GM12864 (cell line): ENCODE data around the gene CYS1.

Experiments
- DNase-seq: peaks from one replicate; pipeline ENCODE4 v3.0.0-alpha.2; 2011; ENCODE audit warnings: low read depth
- H3K4me3 ChIP-seq: 2 replicates; pipeline ENCODE4 v1.5.1; 2011; ENCODE audit warnings: mild to moderate bottlenecking, low read depth, low read length, control low read depth
- TF ChIP-seq, protein P1 (sequence below): IDR thresholded peaks from 2 replicates; pipeline ENCODE4 v1.5.1; 2011; ENCODE audit warnings: low read depth, mild to moderate bottlenecking, moderate library complexity, low read length, control low read depth, inconsistent platforms; ENCODE audit errors: missing control alignments

The CYS1 gene

DNA sequence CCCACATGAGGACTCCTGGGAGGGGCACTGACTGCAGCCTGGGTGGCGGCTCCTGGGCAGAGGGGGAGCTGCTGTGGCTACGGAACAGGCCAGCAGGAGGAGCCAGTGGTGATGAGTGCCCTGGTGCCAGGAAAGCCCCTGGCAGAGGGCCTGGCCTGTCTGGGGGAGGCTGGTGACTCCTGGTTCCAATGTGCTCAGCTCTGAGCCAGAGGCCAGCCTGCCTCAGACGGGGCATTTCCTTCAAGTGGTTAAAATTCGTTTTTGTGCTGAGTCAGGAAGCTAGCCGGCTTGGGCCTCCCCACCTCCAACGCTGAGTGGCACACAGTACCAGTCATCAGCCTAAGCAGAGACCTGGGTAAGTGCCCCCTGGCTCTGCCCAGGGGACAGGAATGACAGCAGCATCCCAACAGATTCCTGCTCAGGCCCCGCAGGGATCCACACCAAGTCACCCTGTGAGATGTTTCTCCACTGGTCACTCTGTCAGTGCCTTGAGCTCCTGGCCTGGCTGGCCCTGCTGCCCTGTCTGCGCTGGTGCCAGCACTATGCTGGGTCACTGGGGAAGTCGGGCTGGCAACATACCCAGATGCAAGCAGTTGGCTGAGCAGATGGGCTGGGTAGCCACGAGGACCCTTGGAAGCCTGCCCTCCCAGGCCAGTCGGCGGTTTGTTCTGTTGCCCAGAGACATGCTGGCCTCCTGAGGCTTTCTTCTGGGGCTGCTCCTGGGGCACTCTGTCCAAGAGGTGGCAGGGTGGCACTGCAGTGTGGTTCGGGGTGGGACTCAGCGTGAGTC, 43.9 kb downstream of the CYS1 start:
- TF ChIP-seq, protein P1, sequence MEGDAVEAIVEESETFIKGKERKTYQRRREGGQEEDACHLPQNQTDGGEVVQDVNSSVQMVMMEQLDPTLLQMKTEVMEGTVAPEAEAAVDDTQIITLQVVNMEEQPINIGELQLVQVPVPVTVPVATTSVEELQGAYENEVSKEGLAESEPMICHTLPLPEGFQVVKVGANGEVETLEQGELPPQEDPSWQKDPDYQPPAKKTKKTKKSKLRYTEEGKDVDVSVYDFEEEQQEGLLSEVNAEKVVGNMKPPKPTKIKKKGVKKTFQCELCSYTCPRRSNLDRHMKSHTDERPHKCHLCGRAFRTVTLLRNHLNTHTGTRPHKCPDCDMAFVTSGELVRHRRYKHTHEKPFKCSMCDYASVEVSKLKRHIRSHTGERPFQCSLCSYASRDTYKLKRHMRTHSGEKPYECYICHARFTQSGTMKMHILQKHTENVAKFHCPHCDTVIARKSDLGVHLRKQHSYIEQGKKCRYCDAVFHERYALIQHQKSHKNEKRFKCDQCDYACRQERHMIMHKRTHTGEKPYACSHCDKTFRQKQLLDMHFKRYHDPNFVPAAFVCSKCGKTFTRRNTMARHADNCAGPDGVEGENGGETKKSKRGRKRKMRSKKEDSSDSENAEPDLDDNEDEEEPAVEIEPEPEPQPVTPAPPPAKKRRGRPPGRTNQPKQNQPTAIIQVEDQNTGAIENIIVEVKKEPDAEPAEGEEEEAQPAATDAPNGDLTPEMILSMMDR, result peak; percentile 45
- DNase-seq, result no peak

DNA sequence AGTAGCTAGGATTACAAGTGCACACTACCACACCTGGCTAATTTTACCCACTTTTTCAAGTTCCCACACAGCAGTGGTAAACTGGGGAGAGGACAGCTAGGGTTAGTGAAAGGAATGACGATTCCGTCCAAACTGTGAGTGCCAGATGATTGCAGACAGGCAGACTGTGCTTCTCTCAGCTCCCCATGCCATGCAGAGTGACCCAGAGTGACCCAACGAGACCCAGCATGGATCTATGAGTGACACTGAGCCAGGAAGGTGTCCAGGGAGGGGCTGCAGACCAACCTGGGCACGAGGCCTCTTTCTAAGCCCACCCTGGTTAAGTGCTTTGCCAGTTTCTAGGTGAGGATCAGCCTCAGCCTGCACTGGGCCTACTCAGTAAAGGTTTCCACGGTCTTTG, 44.6 kb downstream of the CYS1 start:
- no peak for DNase-seq
- H3K4me3 ChIP-seq, result no peak overlapping the region
- TF ChIP-seq, protein P1, result no peak

More for the DNA sequence above, 43.9 kb downstream of the CYS1 start:
- H3K4me3 ChIP-seq, result no peak overlapping the region

DNA sequence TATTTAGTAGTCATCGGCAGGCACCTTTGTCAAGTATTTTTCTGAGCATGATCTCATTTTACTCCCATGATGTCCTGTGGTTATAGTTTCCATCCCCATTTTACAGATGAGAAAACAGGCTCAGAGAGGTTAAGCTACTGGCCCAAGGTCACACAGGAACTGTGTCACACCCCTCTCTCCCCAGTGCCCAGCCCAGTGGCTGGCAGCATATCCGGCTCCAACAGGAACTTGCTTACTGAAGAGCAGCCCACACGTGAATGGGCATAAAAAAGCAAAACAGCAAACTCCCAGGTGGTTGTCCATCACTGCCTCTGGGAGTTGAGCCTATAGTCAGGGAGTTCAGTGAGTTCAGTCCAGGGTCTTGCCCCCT, 45.2 kb downstream of the CYS1 start:
- H3K4me3 ChIP-seq, result no peak overlapping the region
- TF ChIP-seq, protein P1, result no peak

DNA sequence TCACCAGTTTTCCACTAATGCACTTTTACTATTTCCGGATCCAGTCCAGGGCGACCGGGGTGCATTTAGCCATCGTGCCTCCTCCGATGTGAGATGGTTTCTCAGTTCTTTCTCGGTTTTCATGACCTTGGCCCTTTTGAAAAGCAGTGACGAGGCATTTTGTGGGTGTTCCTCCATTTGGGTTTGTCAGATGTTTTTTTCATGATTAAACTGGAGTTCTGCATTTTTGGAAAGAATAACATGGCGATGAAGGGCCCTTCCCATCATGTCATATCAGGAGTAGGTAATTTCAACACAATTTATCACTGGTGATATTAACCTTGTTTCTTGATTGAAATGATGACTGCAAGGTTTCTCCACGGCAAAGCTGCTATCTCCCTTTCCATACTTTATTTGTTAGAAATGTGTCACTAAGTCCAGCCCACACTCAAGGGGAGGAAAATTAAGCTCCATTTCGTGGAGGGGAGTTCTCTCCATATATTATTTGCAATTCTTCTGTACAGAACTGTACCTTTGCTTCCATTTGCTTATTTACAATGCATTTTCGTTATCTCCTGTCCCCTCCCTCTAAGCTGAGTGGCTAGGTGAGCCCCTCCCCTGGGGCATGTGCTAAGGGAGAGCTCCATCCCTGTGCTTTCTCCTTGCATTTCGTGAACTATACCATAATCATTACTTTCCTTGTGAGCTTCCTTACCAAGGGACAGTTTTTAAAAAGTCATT, 45.7 kb downstream of the CYS1 start:
- DNase-seq, result no peak
- TF ChIP-seq, protein P1, result no peak
- H3K4me3 ChIP-seq, result no peak overlapping the region

More for the DNA sequence above, 45.2 kb downstream of the CYS1 start:
- no peak for DNase-seq

DNA sequence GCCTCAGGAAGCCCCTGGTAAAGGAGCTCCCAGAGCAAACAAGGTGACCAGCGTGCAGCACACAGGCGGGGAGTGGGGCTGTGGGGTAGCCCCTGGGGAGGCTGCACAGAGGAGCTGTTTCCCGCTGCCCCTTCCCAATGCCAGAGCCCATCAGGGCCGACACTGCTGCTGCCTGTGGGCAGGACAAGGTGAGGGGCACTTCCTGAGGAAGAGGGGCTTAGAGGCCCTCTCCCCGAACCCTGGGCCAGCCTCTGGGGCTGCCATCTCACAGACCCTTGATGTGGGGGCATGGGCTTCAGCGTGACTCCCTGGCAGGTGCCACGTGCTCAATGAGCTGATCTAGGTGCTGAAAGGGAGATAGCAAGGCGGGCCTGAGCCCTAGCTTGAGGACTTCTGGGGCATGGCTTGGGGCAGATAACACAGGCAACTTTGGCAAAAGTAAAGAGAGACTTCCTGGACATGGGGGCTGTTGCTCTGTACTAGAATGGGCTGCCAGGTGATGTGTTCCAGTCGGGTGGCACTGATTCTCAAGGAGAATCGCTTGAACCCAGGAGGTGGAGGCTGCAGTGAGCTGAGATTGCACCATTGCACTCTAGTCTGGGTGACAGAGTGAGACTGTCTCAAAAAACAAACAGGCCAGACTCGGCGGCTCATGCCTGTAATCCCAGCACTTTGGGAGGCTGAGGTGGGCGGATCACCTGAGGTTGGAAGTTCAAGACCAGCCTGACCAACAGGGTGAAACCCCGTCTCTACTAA, 46.8 kb downstream of the CYS1 start:
- TF ChIP-seq, protein P1, result no peak
- no peak overlapping the region for H3K4me3 ChIP-seq
- no peak for DNase-seq

DNA sequence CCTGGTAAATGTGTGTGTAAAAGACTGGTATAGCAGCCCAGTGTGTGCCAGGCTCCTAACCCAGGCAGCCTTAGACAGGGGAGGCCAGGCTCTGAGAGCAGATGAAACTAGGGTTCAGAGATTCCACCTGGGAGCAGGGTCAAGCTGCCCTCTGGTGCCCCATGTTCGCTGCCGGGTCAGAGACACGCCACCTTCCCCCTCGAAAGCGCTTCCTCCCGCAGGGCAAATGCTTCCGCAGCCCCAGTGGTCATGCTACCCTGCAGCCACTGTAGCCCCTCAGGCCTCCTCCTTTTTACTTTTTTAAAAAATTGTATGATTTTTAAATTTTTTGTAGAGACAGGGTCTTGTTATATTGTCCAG, 47.5 kb downstream of the CYS1 start:
- TF ChIP-seq, protein P1, result no peak

More for the DNA sequence above, 47.5 kb downstream of the CYS1 start:
- H3K4me3 ChIP-seq, result no peak overlapping the region
- DNase-seq, result no peak
